NCI-H1048 (cell line): ENCODE results near the gene PIK3R1.

ENCODE experiments used
- DNase-seq: peaks from one replicate; lab custom pipeline; 2025; lab: John Stamatoyannopoulos, UW

The PIK3R1 gene

GRCh38 chr5:68298479-68298878 lies 82.9 kb downstream of the PIK3R1 start:
- no peak for DNase-seq

DNA sequence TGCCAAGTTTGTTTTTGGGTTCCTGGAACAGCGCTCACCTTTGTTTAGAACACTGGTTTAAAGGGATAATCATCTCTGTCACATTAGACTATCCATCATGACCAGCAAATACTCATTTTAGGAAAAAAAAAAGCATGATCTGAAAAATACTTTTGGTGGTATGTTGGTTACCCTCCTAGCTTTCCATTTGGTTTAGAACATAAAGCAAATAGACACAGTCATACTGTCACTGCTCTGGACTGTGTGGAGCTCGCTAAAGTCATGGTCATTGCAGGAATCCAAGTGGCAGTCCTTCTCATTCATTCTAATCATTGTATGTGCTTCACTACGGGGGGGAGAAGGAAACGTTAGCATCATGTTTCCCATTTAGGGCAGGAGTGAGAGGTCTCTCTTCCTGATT lies 83.5 kb downstream of the PIK3R1 start:
- DNase-seq = no peak

DNA sequence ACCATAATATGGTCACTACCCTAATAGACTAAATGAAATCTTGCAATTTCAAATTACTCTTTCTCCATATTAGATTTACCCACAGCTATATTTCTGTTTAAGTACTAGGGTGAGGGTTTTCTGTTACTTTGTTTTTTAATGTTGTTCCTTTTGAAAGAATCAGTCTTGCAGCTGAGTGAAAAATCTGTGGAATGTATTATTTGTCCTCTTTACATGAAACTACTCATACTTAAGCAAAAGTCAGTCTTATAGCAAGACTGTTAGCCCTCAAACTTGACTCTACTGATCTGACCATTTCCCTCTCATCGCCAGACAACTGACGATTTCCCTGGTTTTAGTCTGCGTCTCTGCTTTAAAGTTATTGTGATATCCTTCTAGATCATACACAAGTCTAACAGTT lies 84.0 kb downstream of the PIK3R1 start:
- no peak for DNase-seq

DNA sequence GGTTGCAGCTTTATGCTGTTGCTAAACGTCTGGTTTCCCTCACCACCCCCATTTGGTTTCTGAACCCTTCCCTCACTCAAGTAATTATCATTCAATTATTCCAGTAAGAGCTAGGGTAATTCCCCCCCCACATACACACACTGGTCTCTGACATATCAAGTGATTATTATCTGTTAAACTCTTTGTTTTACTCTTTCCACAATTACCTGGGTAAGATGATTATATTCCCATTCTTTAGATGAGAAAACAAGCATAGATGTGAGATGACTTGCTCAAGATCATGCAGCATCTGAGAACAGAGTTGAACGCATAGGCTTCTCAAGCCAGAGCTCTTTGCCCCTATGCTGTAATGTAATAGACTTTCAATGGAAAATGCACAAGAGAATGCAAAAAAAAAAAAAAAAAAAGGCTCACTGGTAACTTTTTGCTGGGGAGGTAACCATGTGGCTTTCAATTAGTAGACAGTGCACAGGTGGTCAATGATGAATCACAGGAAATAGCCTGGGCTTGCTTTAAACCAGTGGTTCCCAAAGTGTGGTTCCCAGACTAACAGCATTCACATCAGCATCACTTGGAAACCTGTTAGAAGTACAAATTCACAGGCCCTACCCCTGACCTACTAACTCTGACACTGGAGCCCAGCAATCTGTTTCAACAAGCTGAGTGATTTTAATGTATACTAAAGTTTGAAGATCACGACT lies 87.6 kb downstream of the PIK3R1 start:
- DNase-seq = no peak

DNA sequence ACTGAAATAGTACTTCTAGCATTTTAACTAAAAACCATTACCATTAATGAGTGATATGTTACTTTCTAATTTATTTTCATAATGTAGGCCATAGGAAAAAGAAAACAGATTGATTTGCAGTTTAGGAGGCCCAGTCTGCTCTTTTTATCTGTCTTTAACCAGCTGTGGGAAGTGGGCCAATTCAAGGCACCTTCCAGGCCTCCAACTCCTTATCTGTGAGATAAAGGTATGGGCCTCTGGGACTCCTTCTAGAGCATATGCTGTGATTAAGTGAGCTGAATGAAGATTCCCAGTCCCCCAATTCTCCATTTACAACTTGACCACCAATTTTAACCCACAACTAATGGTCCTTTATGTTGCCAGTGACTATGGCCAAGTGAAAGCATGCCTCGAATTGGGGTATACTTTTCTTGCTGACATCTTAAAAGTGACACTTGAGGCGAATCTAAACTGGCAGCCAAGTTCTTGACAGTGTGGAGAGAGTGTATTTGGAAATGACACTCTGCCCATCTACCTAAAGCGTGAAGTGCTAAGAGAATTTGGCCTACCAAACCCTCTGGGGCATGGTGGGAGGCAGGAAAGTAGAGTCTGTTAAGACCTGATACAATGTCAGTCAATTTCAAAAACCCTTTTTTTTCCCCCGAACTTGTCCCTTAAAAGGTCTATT lies 88.3 kb downstream of the PIK3R1 start:
- DNase-seq = no peak

DNA sequence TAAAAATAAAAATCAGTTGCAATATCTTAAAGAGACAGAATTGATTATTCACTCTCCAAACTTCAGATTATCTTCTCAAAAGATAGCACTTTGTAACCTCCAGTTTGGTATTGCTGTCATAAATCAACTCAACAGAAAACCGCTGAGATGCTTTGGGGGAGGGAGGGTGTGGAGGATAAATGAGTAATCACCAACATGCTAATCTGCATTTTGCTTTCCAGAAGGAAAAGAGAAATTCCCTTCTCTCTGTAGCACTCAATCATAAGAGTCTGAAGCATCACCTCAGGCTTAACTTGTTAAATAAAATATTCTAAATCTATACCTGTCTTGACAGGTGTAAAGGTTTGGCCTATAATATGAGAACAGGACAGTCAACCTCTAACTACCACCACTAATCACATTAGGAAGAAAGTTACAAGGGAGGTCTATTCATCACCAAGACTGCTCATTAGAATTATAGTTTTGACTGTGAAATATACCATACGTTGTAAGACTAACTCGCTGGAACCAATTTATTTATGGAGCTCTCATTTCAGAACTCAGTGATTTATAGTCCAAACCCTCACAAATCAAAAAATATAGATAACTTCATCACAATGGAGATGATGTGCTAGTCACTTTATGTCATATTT lies 89.0 kb downstream of the PIK3R1 start:
- DNase-seq = no peak

- no peak for DNase-seq
These were observed 89.8 kb downstream of the PIK3R1 start for GRCh38 chr5:68305223-68305870.

- no peak for DNase-seq
These were observed 90.9 kb downstream of the PIK3R1 start for GRCh38 chr5:68306361-68307014.

- no peak for DNase-seq
These were observed 97.8 kb downstream of the PIK3R1 start for GRCh38 chr5:68313336-68313735.

- no peak for DNase-seq
These were observed 98.9 kb downstream of the PIK3R1 start for GRCh38 chr5:68314465-68314864.

GRCh38 chr5:68315679-68316271 lies 100.2 kb downstream of the PIK3R1 start:
- DNase-seq = no peak

GRCh38 chr5:68316469-68316868 lies 100.9 kb downstream of the PIK3R1 start:
- no peak for DNase-seq

DNA sequence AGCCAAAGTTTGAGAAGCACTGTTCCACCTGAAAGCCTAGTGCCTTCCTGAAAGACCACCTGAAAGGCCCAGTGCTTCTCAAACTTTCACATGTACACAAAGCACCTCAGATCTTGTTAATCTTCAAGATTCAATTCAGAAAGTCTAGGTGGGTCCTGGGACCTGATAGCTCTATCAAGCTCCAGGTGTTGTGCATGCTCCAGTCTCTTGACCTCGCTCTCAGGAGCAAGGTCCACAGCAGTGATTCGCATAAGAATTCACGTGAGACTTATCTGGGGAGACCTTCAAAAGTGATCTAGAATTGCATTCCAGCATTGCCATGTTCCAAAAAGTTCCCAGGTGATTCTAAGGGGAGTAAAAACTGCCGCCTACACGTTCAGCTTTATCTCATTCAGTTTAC lies 102.1 kb downstream of the PIK3R1 start:
- no peak for DNase-seq

DNA sequence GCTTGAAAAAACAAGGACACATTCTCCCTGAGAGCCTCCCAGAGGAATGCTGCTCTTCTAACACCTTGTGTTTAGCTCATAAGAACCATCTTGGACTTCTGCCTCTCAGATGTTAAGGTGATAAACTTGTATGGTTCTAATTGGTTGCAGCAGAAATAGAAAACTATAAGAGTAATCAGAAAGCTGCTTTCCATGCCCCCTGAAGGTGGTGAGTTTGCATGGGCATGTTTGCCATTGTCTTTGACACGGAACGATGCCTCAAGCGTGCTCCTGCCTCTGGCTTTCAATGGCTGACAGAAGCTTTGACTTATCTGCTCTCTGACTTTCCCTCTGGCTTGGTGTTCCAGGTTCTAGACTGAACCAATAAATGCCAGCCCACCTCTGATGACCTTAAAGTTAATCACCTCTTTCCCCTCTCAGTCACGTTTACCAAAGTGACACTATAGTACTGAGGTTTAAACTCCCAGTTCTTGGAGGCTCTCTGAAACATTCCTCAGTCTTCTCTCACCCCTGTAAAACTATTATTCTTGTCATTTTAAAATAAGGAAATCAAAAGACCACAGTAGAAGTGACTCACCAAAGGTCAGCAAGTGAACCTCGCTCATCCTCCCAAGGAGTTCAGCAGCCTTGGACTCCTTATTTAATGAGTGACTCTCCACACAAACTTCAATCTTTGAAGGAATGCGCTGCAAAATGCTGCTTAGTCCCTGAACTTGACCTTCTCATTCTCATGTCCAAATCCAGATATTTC lies 103.6 kb downstream of the PIK3R1 start:
- no peak for DNase-seq

DNA sequence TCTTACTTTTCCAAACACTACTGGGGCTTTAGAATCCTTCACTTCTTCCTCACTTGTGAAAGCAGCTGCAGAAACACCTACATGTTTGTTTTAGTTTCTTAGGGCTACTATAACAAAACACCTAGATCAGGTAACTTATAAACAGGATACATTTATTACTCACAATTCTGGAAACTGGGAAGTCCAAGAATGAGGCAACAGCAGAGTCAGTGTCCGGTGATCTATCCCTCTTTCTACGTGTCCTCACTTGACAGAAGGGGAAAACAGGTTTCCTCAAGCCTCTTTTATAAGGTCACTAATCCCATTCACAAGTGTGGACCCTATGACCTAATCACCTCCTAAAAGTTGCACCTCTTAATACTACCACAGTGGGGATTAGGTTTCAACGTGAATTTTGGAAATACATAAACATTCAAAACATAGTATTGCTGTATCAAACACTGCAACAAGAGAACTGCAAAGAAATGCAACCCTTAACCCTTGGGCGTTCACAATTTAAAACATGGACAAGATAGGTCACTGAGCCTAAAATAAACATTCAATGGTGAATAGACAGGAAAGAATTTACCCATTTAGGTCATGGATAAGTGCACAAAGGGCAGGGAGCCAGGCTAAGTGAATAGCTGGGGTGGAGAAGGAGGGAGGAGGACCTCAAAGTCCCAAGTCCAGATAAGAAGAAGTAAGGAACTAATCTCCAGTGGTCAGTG lies 104.3 kb downstream of the PIK3R1 start:
- no peak for DNase-seq

DNA sequence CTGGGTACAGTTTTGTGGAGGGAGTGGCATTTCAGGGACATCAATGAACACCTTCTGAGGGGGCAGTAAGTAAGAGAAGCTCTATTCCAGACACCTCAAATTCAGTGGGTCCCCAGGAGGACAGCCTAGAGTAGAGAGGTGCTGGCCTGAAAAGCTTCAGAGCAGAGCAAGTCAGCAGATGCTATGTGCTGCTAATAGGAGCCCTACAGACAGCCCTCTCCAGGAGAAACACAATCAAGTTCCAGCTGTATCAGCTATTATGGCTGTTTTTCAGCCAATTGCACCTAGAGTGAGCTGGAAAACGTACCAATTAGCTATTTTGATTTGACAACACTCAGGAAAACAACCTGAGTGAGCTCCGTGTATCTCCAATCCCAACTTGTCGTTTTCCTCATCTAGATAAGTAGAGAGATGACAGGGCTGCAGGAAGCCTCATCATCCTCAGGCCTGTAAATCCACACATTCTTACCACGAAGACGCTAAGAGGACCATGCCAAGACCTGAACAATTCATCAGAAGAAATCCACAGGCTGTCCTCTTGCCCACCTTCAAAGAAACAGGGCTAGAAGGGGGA lies 104.9 kb downstream of the PIK3R1 start:
- no peak for DNase-seq

DNA sequence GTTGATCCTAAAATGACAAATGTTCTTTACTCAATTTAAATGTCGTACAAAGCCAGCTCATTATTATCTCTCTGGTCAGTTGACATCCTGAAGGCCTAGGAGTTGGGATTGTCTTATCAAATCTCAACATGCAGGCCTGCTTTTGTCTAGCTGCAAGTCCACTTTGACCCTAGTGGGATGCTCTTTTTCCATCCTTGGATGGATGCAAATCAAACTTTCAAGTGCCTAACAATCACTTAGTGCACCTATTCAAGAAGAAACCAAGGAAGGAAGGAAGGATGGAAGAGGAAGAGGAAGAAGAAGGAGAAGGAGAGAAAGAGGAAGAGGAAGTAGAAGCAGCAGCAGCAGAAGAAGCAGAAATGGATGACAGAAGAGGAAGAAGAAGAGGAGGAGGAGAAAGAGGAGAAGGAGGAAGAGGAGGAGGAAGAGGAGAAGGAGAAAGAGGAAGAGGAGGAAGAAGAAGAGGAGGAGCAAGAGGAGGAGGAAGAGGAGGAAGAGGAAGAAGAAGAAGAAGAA lies 109.6 kb downstream of the PIK3R1 start:
- DNase-seq = no peak

DNA sequence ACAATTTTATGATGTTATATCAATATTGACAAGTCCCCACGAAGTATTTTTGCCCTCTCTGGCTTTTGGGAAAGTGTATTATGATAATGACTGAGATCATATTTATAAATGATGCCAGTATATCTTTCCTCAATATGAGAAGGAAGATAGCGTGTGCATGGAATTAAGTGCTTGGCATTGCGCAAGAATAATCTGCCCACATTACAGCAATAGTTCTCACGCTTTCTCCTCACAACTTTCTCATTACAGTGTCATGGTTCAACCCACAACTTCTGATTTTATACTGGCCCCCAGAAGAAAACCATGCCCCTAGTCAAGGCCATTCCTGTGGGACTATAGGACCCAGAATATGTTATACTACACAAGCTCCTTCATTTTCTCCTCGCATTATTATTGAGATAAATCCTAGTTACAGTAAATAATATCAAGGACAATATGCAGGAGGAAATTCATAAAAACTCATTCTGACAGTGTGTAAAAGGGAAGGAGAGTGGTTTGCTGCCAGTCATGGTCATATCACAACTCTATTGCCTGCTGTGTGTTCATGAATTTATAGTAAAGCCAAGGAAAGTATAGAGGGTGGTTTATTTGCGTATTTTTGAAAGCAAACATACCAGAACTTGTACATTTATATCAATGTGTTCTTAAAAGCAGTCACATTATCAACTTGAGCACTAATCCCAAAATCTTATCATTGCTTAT lies 114.1 kb downstream of the PIK3R1 start:
- no peak for DNase-seq

- DNase-seq = no peak
These were observed 115.0 kb downstream of the PIK3R1 start for GRCh38 chr5:68330574-68330973.
